ENCODE measurements around the gene PCYOX1L. TPM values are rescaled to one million over a fixed set of nuclear protein-coding genes. Genes with fewer than 3 reads are reported as not detected.

The PCYOX1L gene
- total RNA-seq, 1 experiment from 2014 or later, result 1.8 TPM

DNA sequence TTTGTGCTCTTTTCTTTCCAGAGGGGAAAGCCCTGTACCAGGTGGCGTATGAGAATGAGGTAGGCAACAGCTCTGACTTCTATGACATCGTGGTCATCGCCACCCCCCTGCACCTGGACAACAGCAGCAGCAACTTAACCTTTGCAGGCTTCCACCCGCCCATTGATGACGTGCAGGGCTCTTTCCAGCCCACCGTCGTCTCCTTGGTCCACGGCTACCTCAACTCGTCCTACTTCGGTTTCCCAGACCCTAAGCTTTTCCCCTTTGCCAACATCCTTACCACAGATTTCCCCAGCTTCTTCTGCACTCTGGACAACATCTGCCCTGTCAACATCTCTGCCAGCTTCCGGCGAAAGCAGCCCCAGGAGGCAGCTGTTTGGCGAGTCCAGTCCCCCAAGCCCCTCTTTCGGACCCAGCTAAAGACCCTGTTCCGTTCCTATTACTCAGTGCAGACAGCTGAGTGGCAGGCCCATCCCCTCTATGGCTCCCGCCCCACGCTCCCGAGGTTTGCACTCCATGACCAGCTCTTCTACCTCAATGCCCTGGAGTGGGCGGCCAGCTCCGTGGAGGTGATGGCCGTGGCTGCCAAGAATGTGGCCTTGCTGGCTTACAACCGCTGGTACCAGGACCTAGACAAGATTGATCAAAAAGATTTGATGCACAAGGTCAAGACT is 10.3 kb downstream of the PCYOX1L start:
- CTCF ChIA-PET, result interaction anchor here (0.9 to 2.2 kb wide), 4 partner anchors 10 to 67 kb away, joined by 3 to 11 read pairs (median 6); partner anchors contain the start of genes IL17B and PCYOX1L
- Histone ChIP-seq H3K27me3 (replicated peaks; ENCODE audit: insufficient read depth, low read depth, low read length, poor library complexity) (no peaks in the 10 kb centered on the region), H3K4me3 (ENCODE audit: low read depth, low read length, poor library complexity, severe bottlenecking) (no peak overlapping the region), H3K9me3 (ENCODE audit: low read depth, low read length, poor library complexity, severe bottlenecking) (no peaks in the 10 kb centered on the region), H3K36me3 (ENCODE audit: insufficient read depth, low read length, poor library complexity, severe bottlenecking) (no peaks in the 10 kb centered on the region), H3K27ac (ENCODE audit: low read depth, low read length, poor library complexity, severe bottlenecking) (no peak overlapping the region), H3K4me1 (ENCODE audit: insufficient read depth, low read length, poor library complexity, severe bottlenecking) (no peaks in the 10 kb centered on the region)
- TF ChIP-seq, protein P1, sequence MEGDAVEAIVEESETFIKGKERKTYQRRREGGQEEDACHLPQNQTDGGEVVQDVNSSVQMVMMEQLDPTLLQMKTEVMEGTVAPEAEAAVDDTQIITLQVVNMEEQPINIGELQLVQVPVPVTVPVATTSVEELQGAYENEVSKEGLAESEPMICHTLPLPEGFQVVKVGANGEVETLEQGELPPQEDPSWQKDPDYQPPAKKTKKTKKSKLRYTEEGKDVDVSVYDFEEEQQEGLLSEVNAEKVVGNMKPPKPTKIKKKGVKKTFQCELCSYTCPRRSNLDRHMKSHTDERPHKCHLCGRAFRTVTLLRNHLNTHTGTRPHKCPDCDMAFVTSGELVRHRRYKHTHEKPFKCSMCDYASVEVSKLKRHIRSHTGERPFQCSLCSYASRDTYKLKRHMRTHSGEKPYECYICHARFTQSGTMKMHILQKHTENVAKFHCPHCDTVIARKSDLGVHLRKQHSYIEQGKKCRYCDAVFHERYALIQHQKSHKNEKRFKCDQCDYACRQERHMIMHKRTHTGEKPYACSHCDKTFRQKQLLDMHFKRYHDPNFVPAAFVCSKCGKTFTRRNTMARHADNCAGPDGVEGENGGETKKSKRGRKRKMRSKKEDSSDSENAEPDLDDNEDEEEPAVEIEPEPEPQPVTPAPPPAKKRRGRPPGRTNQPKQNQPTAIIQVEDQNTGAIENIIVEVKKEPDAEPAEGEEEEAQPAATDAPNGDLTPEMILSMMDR (conservative IDR thresholded peaks at IDR 0.05; ENCODE audit: low read depth, low read length), result no peak
- no peak for TF ChIP-seq EZH2 (IDR thresholded peaks at IDR 0.05; ENCODE audit: borderline replicate concordance, low read depth, low read length, poor library complexity, severe bottlenecking)
- POLR2A ChIA-PET (ENCODE audit: low non-redundant PET), result no interaction called here
- no TSS peak for BruUV-seq (replicated peaks)
- intact Hi-C loops (cut with micrococcal nuclease; ENCODE audit: unreplicated experiment), result loop anchor here (5.0 kb wide), 1 partner anchor 64 kb away; no protein-coding TSS in a partner anchor
- no peak for DNase-seq (ENCODE audit: low spot score)

DNA sequence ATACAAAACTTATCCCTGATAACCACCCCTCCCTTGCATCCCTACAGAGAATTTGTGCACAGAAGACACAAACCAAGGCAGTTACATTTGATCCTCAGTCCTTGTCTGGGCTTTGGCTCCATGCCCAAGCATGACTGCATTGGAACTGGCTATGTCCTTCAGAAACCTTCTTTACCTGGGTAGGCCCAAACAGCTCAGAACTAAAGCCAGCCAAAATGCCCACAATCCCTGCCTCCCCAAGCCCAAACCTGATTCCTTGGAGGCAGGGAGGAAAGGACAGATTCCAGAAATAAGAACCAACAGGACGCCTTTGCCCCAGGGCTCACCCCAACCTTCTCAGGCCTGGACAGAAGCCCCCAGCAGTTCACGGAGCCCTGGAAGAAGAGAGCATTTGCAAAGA is 13.0 kb downstream of the PCYOX1L start:
- TF ChIP-seq, protein P1 (conservative IDR thresholded peaks at IDR 0.05; ENCODE audit: low read depth, low read length), result no peak
- no peak for TF ChIP-seq EZH2 (IDR thresholded peaks at IDR 0.05; ENCODE audit: borderline replicate concordance, low read depth, low read length, poor library complexity, severe bottlenecking)
- ChIA-PET POLR2A (ENCODE audit: low non-redundant PET) (no interaction called here), CTCF (interaction anchor here (1.5 kb wide), 1 partner anchor 194 kb away, joined by 3 read pairs; no protein-coding TSS in a partner anchor)
- BruUV-seq (replicated peaks), result no TSS peak
- Histone ChIP-seq H3K9me3 (ENCODE audit: low read depth, low read length, poor library complexity, severe bottlenecking) (no peaks in the 10 kb centered on the region), H3K36me3 (ENCODE audit: insufficient read depth, low read length, poor library complexity, severe bottlenecking) (no peaks in the 10 kb centered on the region), H3K27me3 (replicated peaks; ENCODE audit: insufficient read depth, low read depth, low read length, poor library complexity) (no peaks in the 10 kb centered on the region), H3K27ac (ENCODE audit: low read depth, low read length, poor library complexity, severe bottlenecking) (no peak overlapping the region), H3K4me1 (ENCODE audit: insufficient read depth, low read length, poor library complexity, severe bottlenecking) (no peaks in the 10 kb centered on the region), H3K4me3 (ENCODE audit: low read depth, low read length, poor library complexity, severe bottlenecking) (no peak overlapping the region)
- DNase-seq (ENCODE audit: low spot score), result no peak
- intact Hi-C loops (cut with micrococcal nuclease; ENCODE audit: unreplicated experiment), result loop anchor here (2.0 kb wide), 1 partner anchor 54 kb away; no protein-coding TSS in a partner anchor

DNA sequence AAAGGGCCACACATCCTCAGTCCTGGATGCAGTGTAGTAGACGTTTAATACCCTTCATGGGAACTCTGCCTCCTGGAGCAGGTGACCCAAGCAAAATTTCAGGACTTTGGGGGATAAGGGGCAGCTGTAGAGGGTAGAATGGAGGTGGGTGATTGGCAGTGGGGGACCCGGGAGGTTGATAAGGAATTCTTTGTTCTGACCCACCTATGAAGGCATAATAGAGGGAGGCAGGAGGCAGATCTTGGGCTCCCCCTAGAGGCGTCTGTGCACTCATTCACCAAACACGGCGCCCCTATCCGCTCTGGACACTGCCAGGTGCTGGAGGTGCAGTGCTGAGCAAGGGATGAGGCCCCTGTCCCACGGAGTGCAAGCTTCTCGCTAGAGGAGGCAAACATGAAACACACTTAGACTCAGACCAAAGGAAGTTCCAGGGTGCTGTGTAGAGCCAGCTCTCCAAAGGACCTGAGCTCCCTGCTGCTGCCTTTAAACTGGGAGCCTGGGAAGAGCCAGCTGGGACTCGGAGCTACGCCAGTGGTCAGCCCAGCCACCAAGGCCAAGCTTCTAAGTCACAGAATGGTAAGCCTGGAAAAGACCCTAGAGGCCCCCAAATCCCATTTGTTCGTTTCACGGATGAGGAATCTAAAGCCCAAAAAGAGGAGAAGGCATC is 13.6 kb downstream of the PCYOX1L start:
- DNase-seq (ENCODE audit: low spot score), result peak; percentile 64
- no TSS peak for BruUV-seq (replicated peaks)
- no peak for TF ChIP-seq EZH2 (IDR thresholded peaks at IDR 0.05; ENCODE audit: borderline replicate concordance, low read depth, low read length, poor library complexity, severe bottlenecking)
- TF ChIP-seq, protein P1 (conservative IDR thresholded peaks at IDR 0.05; ENCODE audit: low read depth, low read length), result peak; percentile 87
- intact Hi-C loops (cut with micrococcal nuclease; ENCODE audit: unreplicated experiment), result loop anchor here (2.0 kb wide), 1 partner anchor 55 kb away; no protein-coding TSS in a partner anchor
- POLR2A ChIA-PET (ENCODE audit: low non-redundant PET), result no interaction called here
- H3K4me3 ChIP-seq (ENCODE audit: low read depth, low read length, poor library complexity, severe bottlenecking), result no peak overlapping the region
- H3K4me1 ChIP-seq (ENCODE audit: insufficient read depth, low read length, poor library complexity, severe bottlenecking), result no peaks in the 10 kb centered on the region
- no peaks in the 10 kb centered on the region for H3K27me3 ChIP-seq (replicated peaks; ENCODE audit: insufficient read depth, low read depth, low read length, poor library complexity)
- CTCF ChIA-PET, result interaction anchor here (1.0 to 1.5 kb wide), 3 partner anchors 50 to 193 kb away, joined by 3 to 4 read pairs (median 3); no protein-coding TSS in a partner anchor
- no peaks in the 10 kb centered on the region for H3K36me3 ChIP-seq (ENCODE audit: insufficient read depth, low read length, poor library complexity, severe bottlenecking)
- no peaks in the 10 kb centered on the region for H3K9me3 ChIP-seq (ENCODE audit: low read depth, low read length, poor library complexity, severe bottlenecking)
- H3K27ac ChIP-seq (ENCODE audit: low read depth, low read length, poor library complexity, severe bottlenecking), result no peak overlapping the region

Measured in A673 (cell line).